ENCODE results near the gene ZNF358. TPM values are rescaled to one million over a fixed set of nuclear protein-coding genes. Genes with fewer than 3 reads are reported as not detected.

The ZNF358 gene
- total RNA-seq, 4 donors from 2014 or later: 30.4 to 42.8 (median 36.9) TPM

DNA sequence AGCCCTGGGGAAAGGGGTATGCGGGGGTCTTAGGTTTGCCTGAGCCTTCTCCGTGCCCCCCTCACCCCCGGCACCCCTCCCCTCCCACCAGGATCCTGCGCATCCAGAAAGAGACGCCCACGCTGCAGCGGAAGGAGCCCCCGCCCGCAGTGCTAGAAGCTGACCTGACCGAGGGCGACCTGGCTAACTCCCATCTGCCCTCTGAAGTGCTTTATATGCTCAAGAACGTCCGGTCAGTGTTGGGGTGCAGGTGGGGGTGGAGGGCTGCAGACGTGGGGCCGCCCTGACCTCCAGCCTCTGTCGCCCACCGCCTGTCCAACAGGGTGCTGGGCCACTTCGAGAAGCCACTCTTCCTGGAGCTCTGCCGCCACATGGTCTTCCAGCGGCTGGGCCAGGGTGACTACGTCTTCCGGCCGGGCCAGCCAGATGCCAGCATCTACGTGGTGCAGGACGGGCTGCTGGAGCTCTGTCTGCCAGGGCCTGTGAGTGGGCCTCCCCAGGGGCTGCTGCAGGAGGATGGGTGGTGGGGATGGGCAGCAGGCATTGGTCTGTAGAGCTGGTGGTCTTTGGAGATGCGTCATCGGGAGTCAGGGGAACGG is 24.0 kb downstream of the ZNF358 start:
- DNase-seq (ENCODE audit: low spot score in 2 of 2): no peak
- TF ChIP-seq, protein P1, sequence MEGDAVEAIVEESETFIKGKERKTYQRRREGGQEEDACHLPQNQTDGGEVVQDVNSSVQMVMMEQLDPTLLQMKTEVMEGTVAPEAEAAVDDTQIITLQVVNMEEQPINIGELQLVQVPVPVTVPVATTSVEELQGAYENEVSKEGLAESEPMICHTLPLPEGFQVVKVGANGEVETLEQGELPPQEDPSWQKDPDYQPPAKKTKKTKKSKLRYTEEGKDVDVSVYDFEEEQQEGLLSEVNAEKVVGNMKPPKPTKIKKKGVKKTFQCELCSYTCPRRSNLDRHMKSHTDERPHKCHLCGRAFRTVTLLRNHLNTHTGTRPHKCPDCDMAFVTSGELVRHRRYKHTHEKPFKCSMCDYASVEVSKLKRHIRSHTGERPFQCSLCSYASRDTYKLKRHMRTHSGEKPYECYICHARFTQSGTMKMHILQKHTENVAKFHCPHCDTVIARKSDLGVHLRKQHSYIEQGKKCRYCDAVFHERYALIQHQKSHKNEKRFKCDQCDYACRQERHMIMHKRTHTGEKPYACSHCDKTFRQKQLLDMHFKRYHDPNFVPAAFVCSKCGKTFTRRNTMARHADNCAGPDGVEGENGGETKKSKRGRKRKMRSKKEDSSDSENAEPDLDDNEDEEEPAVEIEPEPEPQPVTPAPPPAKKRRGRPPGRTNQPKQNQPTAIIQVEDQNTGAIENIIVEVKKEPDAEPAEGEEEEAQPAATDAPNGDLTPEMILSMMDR (IDR thresholded peaks at IDR 0.05): no peak
- no peak for TF ChIP-seq POLR2A (IDR thresholded peaks at IDR 0.05)
- H3K4me3 ChIP-seq (ENCODE audit: low read depth, poor library complexity, severe bottlenecking): no peak overlapping the region
- intact Hi-C loops (cut with DNase I; ENCODE audit: low total_unique reads): no loop called here
- WGBS, 2 donors: 91 to 96% methylated on average over 23 to 28 of the region's 28 CpGs

DNA sequence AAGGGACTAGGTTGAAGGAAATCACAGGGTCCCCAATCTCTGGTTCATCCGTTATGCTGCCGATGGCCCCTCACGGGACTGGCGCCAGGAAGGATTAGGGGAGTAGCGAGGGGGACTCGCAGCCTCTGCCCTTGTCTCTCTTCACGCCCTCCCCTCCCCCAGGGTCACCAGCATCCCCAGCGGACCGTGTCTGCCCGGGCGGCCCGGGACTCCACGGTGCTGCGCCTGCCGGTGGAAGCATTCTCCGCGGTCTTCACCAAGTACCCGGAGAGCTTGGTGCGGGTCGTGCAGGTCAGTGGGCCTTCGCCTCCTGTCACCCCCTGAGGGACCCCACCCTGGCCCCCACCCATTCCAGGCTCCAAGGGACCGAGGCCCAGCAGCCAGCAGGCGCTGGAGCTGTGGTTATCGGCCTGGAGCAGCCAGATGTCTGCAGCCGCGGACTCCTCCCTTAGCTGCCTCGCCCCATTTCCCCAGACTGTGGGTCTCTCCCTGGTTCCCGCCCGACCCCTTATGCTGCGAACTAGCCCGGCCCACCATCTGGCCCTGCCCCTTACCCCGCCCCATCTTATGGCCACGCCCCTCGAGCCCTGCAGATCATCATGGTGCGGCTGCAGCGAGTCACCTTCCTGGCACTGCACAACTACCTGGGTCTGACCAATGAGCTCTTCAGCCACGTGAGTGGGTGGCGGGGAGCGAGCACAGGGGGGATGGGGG is 25.0 kb downstream of the ZNF358 start:
- DNase-seq (ENCODE audit: low spot score in 2 of 2): no peak
- 85 to 87% methylated on average over 36 to 38 of the region's 39 CpGs for WGBS, 2 donors
- no peak overlapping the region for H3K4me3 ChIP-seq (ENCODE audit: low read depth, poor library complexity, severe bottlenecking)
- intact Hi-C loops (cut with DNase I; ENCODE audit: low total_unique reads): no loop called here
- TF ChIP-seq POLR2A (IDR thresholded peaks at IDR 0.05): no peak
- TF ChIP-seq, protein P1 (IDR thresholded peaks at IDR 0.05): no peak

DNA sequence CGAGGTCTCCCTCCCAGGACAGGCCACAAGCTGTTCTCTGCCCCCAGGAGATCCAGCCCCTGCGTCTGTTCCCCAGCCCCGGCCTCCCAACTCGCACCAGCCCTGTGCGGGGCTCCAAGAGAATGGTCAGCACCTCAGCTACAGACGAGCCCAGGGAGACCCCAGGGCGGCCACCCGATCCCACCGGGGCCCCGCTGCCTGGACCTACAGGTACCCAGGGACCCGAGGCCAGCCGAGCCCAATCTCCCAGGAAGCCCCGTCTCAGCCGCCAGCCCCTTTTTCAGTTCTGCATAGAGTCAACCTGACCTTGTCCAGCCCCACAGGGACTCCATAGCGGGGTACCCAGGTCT is 25.5 kb downstream of the ZNF358 start:
- TF ChIP-seq, protein P1 (IDR thresholded peaks at IDR 0.05): no peak
- no peak for TF ChIP-seq POLR2A (IDR thresholded peaks at IDR 0.05)
- H3K4me3 ChIP-seq (ENCODE audit: low read depth, poor library complexity, severe bottlenecking): no peak overlapping the region
- intact Hi-C loops (cut with DNase I; ENCODE audit: low total_unique reads): no loop called here
- no peak for DNase-seq (ENCODE audit: low spot score in 2 of 2)
- WGBS, 2 donors: 95% methylated on average over 12 to 14 of the region's 15 CpGs

DNA sequence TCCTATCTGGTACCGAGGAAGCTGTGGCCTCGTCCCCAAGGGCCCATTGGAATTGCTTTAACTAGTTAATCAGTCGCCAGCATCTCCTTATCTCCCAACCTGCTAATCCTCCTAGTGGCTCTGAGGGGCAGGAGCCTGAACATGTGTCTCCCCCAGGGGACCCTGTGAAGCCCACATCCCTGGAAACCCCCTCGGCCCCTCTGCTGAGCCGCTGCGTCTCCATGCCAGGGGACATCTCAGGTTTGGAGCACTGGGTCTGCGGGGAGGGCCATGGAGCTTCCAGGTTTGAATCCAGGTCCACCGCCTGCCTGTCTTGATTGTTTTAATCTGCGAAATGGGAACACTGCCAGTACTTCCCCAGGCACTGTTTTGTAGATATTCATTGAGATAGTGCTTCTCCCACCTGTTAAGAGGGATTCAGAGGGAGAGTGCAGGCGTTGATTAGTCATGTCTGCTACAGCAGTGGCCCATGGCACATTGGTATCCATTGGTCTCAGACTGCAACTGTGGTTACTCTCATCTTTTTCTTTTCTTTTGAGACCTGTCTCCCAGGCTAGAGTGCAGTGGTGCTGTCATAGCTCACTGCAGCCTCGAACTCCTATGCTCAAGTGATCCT is 26.0 kb downstream of the ZNF358 start:
- intact Hi-C loops (cut with DNase I; ENCODE audit: low total_unique reads): no loop called here
- DNase-seq (ENCODE audit: low spot score in 2 of 2): no peak
- TF ChIP-seq POLR2A (IDR thresholded peaks at IDR 0.05): no peak
- TF ChIP-seq, protein P1 (IDR thresholded peaks at IDR 0.05): no peak
- no peak overlapping the region for H3K4me3 ChIP-seq (ENCODE audit: low read depth, poor library complexity, severe bottlenecking)
- WGBS, 2 donors: 94 to 95% methylated on average over 11 of the region's 11 CpGs

DNA sequence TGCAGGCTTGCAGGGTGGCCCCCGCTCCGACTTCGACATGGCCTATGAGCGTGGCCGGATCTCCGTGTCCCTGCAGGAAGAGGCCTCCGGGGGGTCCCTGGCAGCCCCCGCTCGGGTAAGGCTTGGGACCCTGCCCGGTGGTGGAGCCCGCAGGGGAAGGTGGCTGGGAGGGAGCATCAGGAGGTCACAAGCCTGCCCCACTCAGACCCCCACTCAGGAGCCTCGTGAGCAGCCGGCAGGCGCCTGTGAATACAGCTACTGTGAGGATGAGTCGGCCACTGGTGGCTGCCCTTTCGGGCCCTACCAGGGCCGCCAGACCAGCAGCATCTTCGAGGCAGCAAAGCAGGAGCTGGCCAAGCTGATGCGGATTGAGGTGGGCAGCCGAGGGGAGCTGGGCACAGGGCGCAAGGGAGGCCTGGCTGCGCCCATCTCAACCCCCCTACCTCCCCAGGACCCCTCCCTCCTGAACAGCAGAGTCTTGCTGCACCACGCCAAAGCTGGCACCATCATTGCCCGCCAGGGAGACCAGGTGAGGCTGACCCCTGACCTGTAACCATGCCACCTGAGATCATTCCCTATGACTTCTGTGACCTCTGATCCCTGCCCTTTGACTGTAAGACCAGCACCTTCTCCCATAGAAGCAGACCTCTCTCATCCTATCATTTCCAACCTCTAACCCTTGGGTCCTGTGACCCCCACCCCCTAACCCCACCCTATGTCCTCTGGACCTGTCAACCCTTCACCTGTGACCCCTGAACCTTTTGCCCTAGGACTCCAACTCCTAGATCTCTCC is 26.8 kb downstream of the ZNF358 start:
- WGBS, 2 donors: 94 to 96% methylated on average over 22 to 24 of the region's 24 CpGs
- intact Hi-C loops (cut with DNase I; ENCODE audit: low total_unique reads): no loop called here
- no peak overlapping the region for H3K4me3 ChIP-seq (ENCODE audit: low read depth, poor library complexity, severe bottlenecking)
- DNase-seq (ENCODE audit: low spot score in 2 of 2): no peak
- TF ChIP-seq, protein P1 (IDR thresholded peaks at IDR 0.05): no peak
- no peak for TF ChIP-seq POLR2A (IDR thresholded peaks at IDR 0.05)

Measured in lower leg skin (tissue), 4 donors.